NCI-H146 (cell line): ENCODE results near the gene POLR3H.

Experiments used
- DNase-seq: peaks from one replicate; lab custom pipeline; 2025; lab: John Stamatoyannopoulos, UW

Gene POLR3H

GRCh38 chr22:41481131-41481830 is 63.0 kb downstream of the POLR3H start:
- no peak for DNase-seq

GRCh38 chr22:41480397-41480735 is 63.9 kb downstream of the POLR3H start:
- no peak for DNase-seq

GRCh38 chr22:41479671-41480396 is 64.4 kb downstream of the POLR3H start:
- no peak for DNase-seq

- DNase-seq, result no peak
These were observed 65.3 kb downstream of the POLR3H start for GRCh38 chr22:41478891-41479521.

- no peak for DNase-seq
These were observed 65.8 kb downstream of the POLR3H start for GRCh38 chr22:41478473-41478872.
